Activated CD8-positive, alpha-beta memory T cell treated with anti-CD3 and anti-CD28 coated beads for 36 hours (primary cell): ENCODE results near the gene DCN. TPM values are rescaled to one million over a fixed set of nuclear protein-coding genes. Genes with fewer than 3 reads are reported as not detected.

Experiments
- CTCF ChIA-PET: fragments of 350-600 bp; sonication (Branson Sonifier 250); formaldehyde crosslinking; loops from one replicate; lab custom pipeline; 2021; ENCODE audit warnings: antibody characterized with exemption; lab: Charles Lee
- POLR2A ChIA-PET: fragments of 350-600 bp; sonication (Branson Sonifier 250); formaldehyde crosslinking; loops from one replicate; lab custom pipeline; 2021; ENCODE audit warnings: antibody characterized with exemption; lab: Charles Lee
- total RNA-seq, 2 experiments: library from RNA; stranded (reverse); gene quantifications; one replicate each; pipeline ENCODE4 v1.2.3, GENCODE V29; 2021

The DCN gene
- total RNA-seq, 2 experiments from 2014 or later: not detected

- ChIA-PET POLR2A (no interaction called here), CTCF (no interaction called here)
These were observed 39.4 kb downstream of the DCN start for GRCh38 chr12:91143206-91143605.

- POLR2A ChIA-PET: no interaction called here
- CTCF ChIA-PET: no interaction called here
These were observed 40.4 kb downstream of the DCN start for GRCh38 chr12:91142221-91142631.

- CTCF ChIA-PET: no interaction called here
These were observed 42.3 kb downstream of the DCN start for GRCh38 chr12:91140026-91140931.

GRCh38 chr12:91139286-91139685 lies 43.3 kb downstream of the DCN start:
- POLR2A ChIA-PET: no interaction called here
- CTCF ChIA-PET: no interaction called here

More at GRCh38 chr12:91140026-91140931, 42.3 kb downstream of the DCN start:
- POLR2A ChIA-PET: no interaction called here

GRCh38 chr12:91138337-91138920 lies 44.2 kb downstream of the DCN start:
- ChIA-PET POLR2A (no interaction called here), CTCF (no interaction called here)

- CTCF ChIA-PET: no interaction called here
- POLR2A ChIA-PET: no interaction called here
These were observed 48.7 kb downstream of the DCN start for GRCh38 chr12:91133871-91134270.

GRCh38 chr12:91129662-91130362 lies 52.8 kb downstream of the DCN start:
- POLR2A ChIA-PET: no interaction called here
- CTCF ChIA-PET: no interaction called here

- ChIA-PET CTCF (no interaction called here), POLR2A (no interaction called here)
These were observed 54.9 kb downstream of the DCN start for GRCh38 chr12:91127751-91128150.

- CTCF ChIA-PET: no interaction called here
- POLR2A ChIA-PET: no interaction called here
These were observed 55.3 kb downstream of the DCN start for GRCh38 chr12:91127306-91127705.

- ChIA-PET CTCF (no interaction called here), POLR2A (no interaction called here)
These were observed 56.1 kb downstream of the DCN start for GRCh38 chr12:91126516-91126915.

- POLR2A ChIA-PET: no interaction called here
- CTCF ChIA-PET: no interaction called here
These were observed 59.2 kb downstream of the DCN start for GRCh38 chr12:91123236-91123916.

GRCh38 chr12:91120781-91121180 lies 61.8 kb downstream of the DCN start:
- CTCF ChIA-PET: no interaction called here

GRCh38 chr12:91119089-91119488 lies 63.5 kb downstream of the DCN start:
- ChIA-PET CTCF (no interaction called here), POLR2A (no interaction called here)

More at GRCh38 chr12:91120781-91121180, 61.8 kb downstream of the DCN start:
- POLR2A ChIA-PET: no interaction called here

GRCh38 chr12:91113621-91114020 lies 69.0 kb downstream of the DCN start:
- POLR2A ChIA-PET: no interaction called here
- CTCF ChIA-PET: no interaction called here

- ChIA-PET POLR2A (no interaction called here), CTCF (no interaction called here)
These were observed 71.0 kb downstream of the DCN start, which contains the start of gene LUM for GRCh38 chr12:91111366-91112325. Gene LUM, minus strand, starts transcription at chr12:91111494. Its CDS starts 2,515 bp downstream, at chr12:91108979.

GRCh38 chr12:91110311-91110924 lies 72.2 kb downstream of the DCN start:
- ChIA-PET POLR2A (no interaction called here), CTCF (no interaction called here)

- CTCF ChIA-PET: no interaction called here
These were observed 72.9 kb downstream of the DCN start for GRCh38 chr12:91109581-91110310.

GRCh38 chr12:91109148-91109564 lies 73.5 kb downstream of the DCN start:
- CTCF ChIA-PET: no interaction called here
- POLR2A ChIA-PET: no interaction called here

More at GRCh38 chr12:91109581-91110310, 72.9 kb downstream of the DCN start:
- POLR2A ChIA-PET: no interaction called here
